Raji (cell line): ENCODE data around the gene RBM33.

ENCODE experiments used
- POLR2A ChIP-seq: IDR thresholded peaks from 2 replicates; pipeline ENCODE4 v1.6.1; 2011; ENCODE audit warnings: low read depth, low read length, control low read depth; ENCODE audit not compliant: insufficient read depth

RBM33 gene

DNA sequence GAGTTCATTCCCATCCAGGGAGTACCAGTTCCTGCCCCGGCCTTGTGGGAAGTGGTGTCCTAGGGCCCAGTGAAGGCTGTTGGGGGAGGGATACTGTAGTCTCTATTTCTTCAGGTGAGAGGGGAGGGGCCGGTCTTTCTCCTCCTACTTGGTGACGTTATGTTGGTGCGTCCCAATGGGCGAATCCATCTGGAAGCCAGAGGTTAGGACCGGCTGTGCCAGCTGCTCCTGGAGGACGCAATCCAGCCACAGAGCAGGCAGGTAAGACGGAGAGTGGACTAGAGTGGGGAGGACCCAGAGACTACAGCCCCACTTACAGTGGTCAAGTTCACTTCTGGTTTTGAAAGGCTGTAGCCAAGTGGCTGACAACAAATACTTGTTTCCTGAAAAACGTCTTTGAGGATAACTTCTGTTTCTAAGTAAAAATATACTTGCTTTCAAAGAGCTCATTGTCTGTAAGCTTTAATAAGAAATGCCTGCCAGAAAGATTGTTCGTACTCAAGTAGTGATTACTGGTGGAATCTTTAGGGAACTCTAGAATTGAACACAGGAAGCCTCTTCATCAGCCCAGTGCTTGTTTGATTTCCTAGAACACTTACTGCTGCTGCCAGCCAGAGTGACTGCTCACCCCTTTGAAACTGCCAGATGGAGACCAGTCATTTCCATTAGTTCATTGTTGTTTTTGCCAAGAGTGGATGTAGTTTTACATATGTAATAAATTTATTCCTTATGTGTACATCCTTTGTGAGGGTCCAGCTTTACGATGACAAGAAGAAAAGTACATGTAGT lies 25.4 kb downstream of the RBM33 start:
- no peak for TF ChIP-seq POLR2A

DNA sequence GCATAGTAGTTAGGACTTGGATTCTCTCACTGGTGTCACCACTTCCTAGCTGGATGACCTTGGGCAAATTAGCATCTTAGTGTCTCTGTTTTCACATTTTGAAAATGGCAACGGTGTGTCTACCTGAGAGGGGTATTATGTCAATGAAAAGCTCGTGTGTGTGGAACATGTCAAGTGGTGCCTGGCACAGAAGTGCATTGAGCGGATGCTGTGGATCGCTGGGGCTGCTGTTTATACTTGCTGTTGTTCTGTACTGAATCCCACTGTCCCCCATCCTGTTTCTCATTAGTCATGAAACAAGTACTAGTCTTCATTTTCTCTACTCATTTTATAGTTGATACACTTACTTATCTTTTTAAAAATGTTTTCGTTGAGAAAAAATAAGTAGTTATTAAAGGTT lies 26.1 kb downstream of the RBM33 start:
- TF ChIP-seq POLR2A, result no peak

DNA sequence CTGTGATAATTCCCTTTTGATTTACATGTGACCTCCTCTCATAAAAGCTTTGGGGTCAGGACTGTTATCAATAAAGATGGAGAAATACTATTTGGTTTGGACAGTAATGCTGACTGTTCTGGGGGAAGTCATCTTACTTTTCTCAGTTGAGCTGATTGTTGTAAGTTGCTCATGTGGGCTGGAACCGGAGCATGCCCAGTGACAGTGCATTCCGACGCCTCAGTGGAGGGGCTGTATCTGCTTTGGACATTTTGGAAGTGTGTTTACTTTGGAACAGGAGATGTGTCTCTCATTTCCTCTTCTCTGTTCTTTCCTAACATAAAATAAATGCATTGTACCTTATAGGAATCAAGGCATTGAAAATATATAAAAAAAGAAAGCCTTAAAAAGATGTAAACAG lies 30.1 kb downstream of the RBM33 start:
- TF ChIP-seq POLR2A, result no peak

- TF ChIP-seq POLR2A, result no peak
These were observed 31.6 kb downstream of the RBM33 start for GRCh38 chr7:155676052-155676451.

DNA sequence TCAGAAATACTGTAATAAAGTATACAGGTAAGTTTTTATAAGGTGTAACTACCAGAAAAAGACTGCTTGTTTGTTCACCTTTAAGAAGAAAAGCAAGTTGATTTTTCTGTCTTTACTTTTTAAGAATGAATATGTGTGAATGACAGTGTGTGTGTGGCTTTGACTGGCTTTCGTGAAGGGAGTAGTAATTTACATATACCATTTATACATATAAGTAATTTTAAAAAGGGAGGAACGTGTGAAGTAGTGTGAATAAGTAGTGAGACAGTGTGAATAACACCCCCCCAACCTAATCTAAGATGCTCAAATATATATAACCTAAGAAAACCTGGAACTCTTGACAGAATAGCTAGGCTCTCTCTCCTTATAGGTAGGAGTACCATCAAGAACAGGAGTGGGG lies 33.2 kb downstream of the RBM33 start:
- TF ChIP-seq POLR2A, result no peak

DNA sequence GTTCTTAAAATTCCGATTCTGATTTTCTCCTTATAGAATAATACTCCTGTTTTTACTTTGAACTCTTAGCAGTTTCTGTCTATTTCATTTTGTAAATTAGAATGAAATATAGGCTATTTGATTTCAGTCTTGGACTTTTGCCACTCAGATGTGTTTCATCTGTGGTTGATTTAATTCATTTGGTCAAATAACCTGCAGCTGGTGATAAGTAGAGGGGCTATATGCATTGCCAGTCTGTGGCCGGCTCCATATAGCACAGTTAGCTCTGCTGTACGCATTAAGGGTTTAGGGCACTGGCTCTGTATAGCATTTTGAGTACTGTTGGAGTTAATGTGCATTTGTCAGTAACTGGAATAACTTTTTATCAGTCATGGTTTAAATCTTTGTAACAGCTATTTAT lies 35.7 kb downstream of the RBM33 start:
- TF ChIP-seq POLR2A, result no peak

DNA sequence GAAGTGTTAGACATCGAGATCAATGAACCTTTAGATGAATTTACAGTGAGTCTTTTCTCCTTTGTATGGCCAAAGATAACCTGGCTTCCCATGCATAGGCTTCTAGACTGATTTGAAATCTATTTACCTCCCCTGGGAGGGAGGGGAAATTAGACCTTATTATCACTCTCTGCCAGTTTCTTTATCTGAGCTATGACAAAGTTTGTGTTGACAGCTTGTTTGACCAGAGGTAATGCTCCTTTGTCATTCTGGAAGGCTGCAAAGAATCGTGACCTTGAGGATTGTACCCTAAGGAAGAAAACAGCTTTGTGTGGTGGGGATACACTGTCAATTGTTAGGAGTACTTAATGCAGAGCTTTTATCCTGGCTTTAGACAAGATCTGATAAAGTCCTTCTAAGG lies 36.4 kb downstream of the RBM33 start:
- no peak for TF ChIP-seq POLR2A

- TF ChIP-seq POLR2A, result no peak
These were observed 37.2 kb downstream of the RBM33 start for GRCh38 chr7:155681663-155682062.

- no peak for TF ChIP-seq POLR2A
These were observed 38.0 kb downstream of the RBM33 start for GRCh38 chr7:155682484-155682883.

- no peak for TF ChIP-seq POLR2A
These were observed 38.6 kb downstream of the RBM33 start for GRCh38 chr7:155683098-155683497.

- TF ChIP-seq POLR2A, result no peak
These were observed 39.3 kb downstream of the RBM33 start for GRCh38 chr7:155683714-155684113.

DNA sequence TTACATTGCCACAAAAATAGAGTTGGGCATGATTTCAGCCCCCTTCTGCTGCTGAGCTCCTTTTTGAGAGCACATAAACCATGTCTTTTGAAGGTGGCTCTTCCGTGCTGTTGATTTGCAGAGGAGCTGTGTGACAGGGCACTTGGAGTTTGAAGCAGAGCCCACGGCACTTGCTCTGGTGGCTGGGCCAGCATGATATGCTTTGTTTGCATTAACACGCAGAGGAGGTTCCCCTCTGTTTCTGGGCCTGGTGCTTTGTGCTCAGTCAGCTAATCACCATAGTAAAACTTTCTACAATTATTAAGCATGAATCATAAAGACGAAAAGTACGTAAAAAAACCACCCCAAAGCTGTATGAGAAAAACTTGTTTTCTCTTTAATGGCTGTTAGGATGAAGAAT lies 40.1 kb downstream of the RBM33 start:
- no peak for TF ChIP-seq POLR2A

DNA sequence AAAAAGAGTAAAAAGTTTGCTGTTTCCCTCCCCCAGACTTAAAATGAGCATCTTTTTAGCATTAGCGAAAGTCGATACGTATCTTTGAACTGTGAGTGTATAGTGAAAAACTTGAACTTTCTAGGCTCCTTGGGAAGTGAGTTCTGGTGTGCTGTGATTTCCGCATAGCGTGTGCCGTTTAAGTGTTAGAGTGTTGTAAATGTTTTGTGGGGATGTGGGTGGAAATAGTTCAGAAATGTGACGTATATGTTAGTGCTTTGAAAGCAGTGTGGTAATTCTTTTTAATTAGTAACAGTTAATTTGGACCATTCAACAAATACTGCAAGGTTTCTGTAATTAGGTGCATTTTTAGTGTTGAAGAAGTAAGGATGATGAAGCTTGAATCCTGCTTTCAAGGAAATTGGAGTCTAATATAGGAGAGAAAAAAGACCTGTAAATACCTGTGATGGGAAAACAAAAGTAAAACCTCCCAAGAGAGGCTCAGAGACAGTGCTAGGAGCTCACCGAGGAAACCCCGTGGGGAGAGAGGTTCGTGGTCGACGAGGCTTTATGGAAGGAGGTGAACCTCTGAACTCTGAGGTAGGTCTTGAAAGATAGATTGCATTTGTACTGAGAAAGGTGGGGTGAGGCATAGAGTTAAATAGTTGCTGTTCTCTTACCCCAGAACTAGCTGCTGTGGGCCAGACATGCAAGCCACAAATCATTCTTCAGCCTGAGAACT lies 40.8 kb downstream of the RBM33 start:
- TF ChIP-seq POLR2A, result no peak

DNA sequence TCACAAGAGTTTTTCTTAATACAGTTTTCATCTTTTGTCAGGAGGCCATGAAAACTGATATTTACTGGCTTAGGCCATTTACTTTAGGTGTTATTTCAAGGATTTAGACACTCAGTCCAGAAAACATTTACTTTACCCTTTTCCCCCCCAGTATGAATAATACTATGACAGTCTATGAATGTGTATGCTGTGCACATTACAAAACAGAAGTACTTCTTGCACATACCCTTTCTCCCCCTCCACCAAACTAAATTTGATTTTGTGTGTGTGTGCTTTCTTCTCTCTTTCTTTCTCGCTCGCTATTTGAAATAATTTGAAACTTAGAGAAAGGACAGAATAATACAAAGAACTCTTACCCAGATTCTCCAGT lies 41.3 kb downstream of the RBM33 start:
- no peak for TF ChIP-seq POLR2A

- no peak for TF ChIP-seq POLR2A
These were observed 47.9 kb downstream of the RBM33 start for GRCh38 chr7:155692317-155692716.

GRCh38 chr7:155693826-155694225 lies 49.4 kb downstream of the RBM33 start:
- no peak for TF ChIP-seq POLR2A
